Subcutaneous adipose tissue (tissue), 4 donors: ENCODE measurements around the gene S100A13. TPM values are rescaled to one million over a fixed set of nuclear protein-coding genes. Genes with fewer than 3 reads are reported as not detected.

Source experiments
- total RNA-seq, 4 donors: library from RNA; depleted of rRNA; stranded (reverse); fragments of >200 nt; gene quantifications; one replicate each; pipeline ENCODE4 v1.1.0, GENCODE V29; 2016
- TF ChIP-seq, protein P1 (sequence below): fragments of 450-650 bp; IDR thresholded peaks from one replicate; pipeline ENCODE4 v1.5.1; 2016; ENCODE audit warnings: low read depth, mild to moderate bottlenecking, control low read depth, antibody characterized with exemption, moderate library complexity

The S100A13 gene
- total RNA-seq, 4 donors from 2014 or later, result 142 to 282 (median 278) TPM

DNA sequence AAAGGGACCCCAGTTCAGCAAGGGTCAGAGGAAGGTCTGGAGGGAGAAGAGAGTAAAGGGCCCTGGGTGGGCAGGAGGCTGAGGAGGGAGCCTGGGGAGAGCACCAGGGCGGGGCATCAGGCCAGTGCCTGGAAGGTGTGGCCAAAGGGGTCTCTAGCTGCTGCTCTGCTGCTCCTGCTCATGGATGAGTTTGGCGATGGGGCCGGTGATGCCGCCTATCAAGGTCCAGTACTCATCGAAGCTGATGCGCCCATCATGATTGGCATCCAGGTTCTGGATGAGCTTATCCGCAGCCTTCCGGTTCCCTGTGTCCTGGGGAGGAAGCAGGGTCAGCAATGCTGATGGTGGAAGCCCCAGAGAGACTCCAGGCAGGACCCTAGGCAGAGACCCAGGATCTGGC is 19.9 kb downstream of the S100A13 start:
- TF ChIP-seq, protein P1, sequence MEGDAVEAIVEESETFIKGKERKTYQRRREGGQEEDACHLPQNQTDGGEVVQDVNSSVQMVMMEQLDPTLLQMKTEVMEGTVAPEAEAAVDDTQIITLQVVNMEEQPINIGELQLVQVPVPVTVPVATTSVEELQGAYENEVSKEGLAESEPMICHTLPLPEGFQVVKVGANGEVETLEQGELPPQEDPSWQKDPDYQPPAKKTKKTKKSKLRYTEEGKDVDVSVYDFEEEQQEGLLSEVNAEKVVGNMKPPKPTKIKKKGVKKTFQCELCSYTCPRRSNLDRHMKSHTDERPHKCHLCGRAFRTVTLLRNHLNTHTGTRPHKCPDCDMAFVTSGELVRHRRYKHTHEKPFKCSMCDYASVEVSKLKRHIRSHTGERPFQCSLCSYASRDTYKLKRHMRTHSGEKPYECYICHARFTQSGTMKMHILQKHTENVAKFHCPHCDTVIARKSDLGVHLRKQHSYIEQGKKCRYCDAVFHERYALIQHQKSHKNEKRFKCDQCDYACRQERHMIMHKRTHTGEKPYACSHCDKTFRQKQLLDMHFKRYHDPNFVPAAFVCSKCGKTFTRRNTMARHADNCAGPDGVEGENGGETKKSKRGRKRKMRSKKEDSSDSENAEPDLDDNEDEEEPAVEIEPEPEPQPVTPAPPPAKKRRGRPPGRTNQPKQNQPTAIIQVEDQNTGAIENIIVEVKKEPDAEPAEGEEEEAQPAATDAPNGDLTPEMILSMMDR, result no peak

DNA sequence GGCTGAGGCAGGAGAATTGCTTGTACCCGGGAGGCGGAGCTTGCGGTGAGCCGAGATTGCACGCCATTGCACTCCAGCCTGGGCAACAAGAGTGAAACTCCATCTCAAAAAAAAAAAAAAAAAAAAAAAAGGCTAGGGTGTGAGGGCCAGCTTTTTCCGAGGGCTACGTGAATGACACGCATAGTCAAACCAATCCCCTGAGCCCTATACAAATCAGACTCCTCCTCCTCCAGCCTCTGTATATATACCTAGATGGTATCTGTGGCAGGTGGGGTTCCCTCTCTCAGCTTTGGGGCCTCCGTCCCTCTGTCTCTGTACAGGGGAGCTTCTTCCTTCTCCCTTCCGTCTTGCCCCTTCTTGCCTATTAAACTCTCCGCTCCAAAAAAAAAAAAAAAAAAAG is 21.1 kb downstream of the S100A13 start:
- TF ChIP-seq, protein P1, result no peak

DNA sequence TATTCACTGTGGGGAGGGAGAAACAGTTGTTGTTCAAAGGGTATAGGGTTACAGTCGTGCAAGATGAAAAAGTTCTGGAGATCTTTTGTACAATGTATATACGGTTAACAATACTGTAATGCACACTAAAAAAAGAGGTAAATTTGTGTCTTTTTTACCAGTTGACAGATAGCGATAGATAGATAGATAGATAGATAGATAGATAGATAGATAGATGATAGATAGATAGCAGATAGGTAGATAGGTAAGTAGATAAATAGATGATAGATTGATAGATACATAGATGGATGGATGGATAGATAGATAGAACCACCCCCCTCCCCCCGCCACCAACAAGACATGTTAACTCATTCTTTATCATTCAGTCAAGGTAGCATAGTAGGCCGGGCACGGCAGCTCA is 24.6 kb downstream of the S100A13 start:
- TF ChIP-seq, protein P1, result no peak

DNA sequence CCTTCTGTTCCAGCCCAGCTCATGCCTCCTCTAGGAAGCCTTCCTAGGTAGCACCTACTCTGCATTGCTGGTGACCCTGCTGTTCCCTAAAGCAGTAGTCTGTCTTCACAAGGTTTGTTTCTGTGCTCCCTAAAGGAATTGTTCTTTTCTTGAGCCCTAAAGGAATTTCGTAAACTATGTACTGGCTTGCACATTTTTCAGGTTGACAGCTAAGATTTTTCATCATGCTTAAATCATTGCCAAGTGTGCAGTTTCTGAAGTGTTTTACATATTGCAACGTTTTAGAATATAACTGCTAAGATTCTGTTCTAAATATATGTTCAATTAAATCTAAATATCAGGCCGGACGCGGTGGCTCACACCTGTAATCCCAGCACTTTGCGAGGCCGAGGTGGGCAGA is 27.5 kb downstream of the S100A13 start:
- TF ChIP-seq, protein P1, result no peak

DNA sequence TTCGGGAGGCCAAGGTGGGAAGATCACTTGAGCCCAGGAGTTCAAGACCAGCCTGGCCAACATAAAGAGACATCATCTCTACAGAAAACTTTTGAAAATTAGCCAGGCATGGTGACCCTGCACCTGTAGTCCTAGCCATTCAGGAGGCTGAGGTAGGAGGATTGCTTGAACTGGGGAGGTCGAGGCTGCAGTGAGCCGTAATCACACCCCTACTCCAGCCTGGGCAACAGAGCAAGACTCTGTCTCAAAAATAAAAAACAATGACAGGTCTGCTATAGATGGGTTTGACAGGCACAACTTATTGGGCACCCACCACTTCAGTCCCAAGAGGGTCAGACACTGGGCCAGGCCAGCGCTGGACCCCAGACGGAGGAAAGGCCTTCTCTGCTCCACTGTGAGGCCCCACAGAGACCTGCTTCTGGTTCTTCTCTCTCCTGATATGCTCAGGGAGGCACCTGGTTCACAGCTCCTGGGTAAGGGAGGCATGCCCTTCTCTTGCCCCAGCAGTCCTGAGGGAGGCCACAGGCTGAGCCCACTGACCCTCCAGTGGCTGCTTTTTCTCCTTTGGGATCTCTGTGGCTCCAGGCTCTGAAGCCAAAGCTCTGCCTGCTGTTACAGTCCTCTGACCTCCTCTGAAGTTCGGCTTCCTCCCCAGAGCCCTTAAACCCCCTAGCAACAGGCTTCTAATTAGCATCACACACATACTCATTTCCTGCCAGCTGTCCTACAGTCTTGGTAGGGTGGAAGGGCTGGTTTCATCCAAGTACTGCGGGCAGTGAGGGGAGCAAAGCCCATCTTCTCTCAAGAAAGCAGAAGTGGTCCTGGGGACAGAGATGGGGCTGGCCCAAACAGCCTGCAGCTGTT is 28.8 kb downstream of the S100A13 start:
- TF ChIP-seq, protein P1, result no peak

DNA sequence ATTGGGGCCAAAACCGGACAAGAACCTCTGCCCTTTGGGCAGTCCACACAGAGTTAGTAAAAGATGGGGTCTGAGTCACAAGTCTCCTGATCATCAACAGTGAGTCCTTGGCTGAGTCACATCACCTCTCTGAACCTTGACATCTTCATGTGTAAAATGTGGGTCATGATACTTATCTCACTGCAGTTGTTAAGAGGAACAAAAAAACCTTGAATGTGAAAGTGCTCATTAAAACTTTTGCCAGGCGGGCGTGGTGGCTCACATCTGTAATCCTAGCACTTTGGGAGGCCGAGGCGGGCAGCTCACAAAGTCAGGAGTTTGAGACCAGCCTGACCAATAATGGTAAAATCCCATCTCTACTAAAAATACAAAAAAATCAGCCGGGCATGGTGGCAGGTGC is 30.1 kb downstream of the S100A13 start:
- TF ChIP-seq, protein P1, result no peak

DNA sequence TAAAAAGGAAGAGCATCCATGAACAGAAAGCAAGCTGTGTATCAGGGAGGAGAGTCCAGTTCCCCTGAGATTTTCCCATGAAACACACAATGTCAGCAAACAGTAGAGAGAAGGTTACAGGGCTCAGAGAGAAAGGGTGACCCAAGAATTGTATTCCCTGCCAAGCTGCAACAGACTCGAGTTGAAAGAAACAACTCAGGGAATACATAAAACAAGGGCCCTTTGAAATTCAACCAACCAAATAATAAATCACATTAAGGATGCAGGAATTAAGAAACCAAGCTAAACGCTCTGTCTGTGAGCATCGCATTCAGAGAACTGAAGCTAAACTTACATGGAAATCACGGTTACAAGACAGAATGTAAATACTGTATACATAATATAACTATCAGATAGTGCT is 34.6 kb downstream of the S100A13 start:
- TF ChIP-seq, protein P1, result no peak
